SK-N-MC (cell line): ENCODE data around the gene PDE11A.

Experiments used
- EZH2 ChIP-seq: fragments of 200-600 bp; sonication (generic); IDR thresholded peaks from one replicate; pipeline ENCODE4 v1.6.1; 2017; ENCODE audit warnings: antibody characterized with exemption
- FOXP2 ChIP-seq: optimal IDR thresholded peaks from 2 replicates; pipeline ENCODE3; 2011; ENCODE audit warnings: mild to moderate bottlenecking, moderate library complexity; ENCODE audit not compliant: insufficient read depth; ENCODE audit errors: extremely low read length, control extremely low read depth
- POLR2AphosphoS5 ChIP-seq: IDR thresholded peaks from 2 replicates; pipeline ENCODE4 v1.6.1; 2012; ENCODE audit warnings: mild to moderate bottlenecking, low read depth, low read length, borderline replicate concordance

DNA sequence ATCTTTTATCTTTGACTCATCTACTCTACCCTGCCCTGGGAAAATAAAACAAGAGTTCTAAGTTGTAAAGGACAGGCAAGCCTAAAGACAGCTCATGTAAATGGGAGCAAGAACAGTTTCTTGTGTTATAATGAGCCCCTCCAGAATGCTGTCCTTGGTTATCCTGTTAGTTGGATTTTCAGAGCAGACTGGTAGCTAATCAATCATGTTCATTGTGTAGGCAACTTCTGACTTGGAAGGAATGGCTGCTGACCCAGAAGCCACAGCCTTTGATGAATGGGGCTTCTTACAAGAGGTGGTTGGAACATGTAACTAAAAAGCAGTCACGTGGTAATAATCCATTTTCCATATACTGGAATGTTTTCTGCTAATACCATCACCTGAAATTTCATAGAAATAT lies 425.8 kb downstream of the PDE11A start:
- TF ChIP-seq EZH2 (no peak), POLR2AphosphoS5 (no peak), FOXP2 (no peak)
